WTC11 (cell line): ENCODE data around the gene UGT2A1. TPM values are rescaled to one million over a fixed set of nuclear protein-coding genes. Genes with fewer than 3 reads are reported as not detected.

ENCODE experiments used
- ATAC-seq: fragments of 200-7000 bp; cut with Tn5 transposase; 2 replicates; pipeline ENCODE4 v1.10.0; 2021; ENCODE audit warnings: mild to moderate bottlenecking, moderate library complexity
- CTCF ChIA-PET: fragments of 300-600 bp; sonication (Branson Sonifier 250); formaldehyde crosslinking; loops from one replicate; lab custom pipeline; 2021; ENCODE audit warnings: antibody characterized with exemption; lab: Charles Lee
- POLR2A ChIA-PET: fragments of 350-600 bp; sonication (Branson Sonifier 250); formaldehyde crosslinking; loops from one replicate; lab custom pipeline; 2021; ENCODE audit warnings: antibody characterized with exemption; lab: Charles Lee
- DNase-seq: peaks from one replicate; pipeline ENCODE4 v3.0.0; 2021; ENCODE audit warnings: low spot score
- H3K27ac Mint-ChIP-seq: 2 replicates; pipeline ENCODE4 v1.8.0; 2021; ENCODE audit warnings: mixed read lengths
- H3K27me3 Mint-ChIP-seq: 2 replicates; pipeline ENCODE4 v1.8.0; 2021; ENCODE audit warnings: low read depth, mild to moderate bottlenecking, moderate library complexity, mixed read lengths
- H3K36me3 Mint-ChIP-seq: 2 replicates; pipeline ENCODE4 v1.8.0; 2021; ENCODE audit warnings: mixed read lengths
- H3K4me1 Mint-ChIP-seq: 2 replicates; pipeline ENCODE4 v1.8.0; 2022; ENCODE audit warnings: mixed read lengths
- H3K4me3 Mint-ChIP-seq: 2 replicates; pipeline ENCODE4 v1.8.0; 2021; ENCODE audit warnings: mild to moderate bottlenecking, moderate library complexity, mixed read lengths
- H3K9me3 Mint-ChIP-seq: 2 replicates; pipeline ENCODE4 v1.8.0; 2021; ENCODE audit warnings: mixed read lengths
- CBFB ChIP-seq: sonication (generic); formaldehyde crosslinking; IDR thresholded peaks from 2 replicates; pipeline ENCODE4 v1.8.1; 2022; ENCODE audit warnings: mild to moderate bottlenecking, low read depth, missing genetic modification reagents
- CREB1 ChIP-seq: sonication (generic); formaldehyde crosslinking; IDR thresholded peaks from 2 replicates; pipeline ENCODE4 v1.8.0; 2023; ENCODE audit warnings: mild to moderate bottlenecking, missing genetic modification reagents
- CREM ChIP-seq: sonication (generic); formaldehyde crosslinking; IDR thresholded peaks from 2 replicates; pipeline ENCODE4 v1.8.1; 2022; ENCODE audit warnings: mild to moderate bottlenecking, missing genetic modification reagents, moderate library complexity
- CTCF ChIP-seq: fragments of 200-600 bp; IDR thresholded peaks from 2 replicates; pipeline ENCODE4 v1.8.0; 2022; ENCODE audit warnings: antibody characterized with exemption
- IRF2 ChIP-seq: sonication (generic); formaldehyde crosslinking; IDR thresholded peaks from 2 replicates; pipeline ENCODE4 v1.8.0; 2022; ENCODE audit warnings: low read depth, missing genetic modification reagents, borderline replicate concordance
- JAZF1 ChIP-seq: fragments of 250-450 bp; sonication (Bioruptor Pico); IDR thresholded peaks from 2 replicates; pipeline ENCODE4 v1.9.0; 2021; ENCODE audit warnings: moderate library complexity, mild to moderate bottlenecking, inconsistent platforms
- MXD4 ChIP-seq: fragments of 250-450 bp; sonication (Bioruptor Pico); IDR thresholded peaks from 2 replicates; pipeline ENCODE4 v1.8.0; 2021; ENCODE audit warnings: mild to moderate bottlenecking, moderate library complexity, borderline replicate concordance
- MYBL2 ChIP-seq: sonication (generic); formaldehyde crosslinking; IDR thresholded peaks from 2 replicates; pipeline ENCODE4 v1.8.1; 2023; ENCODE audit warnings: mild to moderate bottlenecking, moderate library complexity, missing genetic modification reagents
- OVOL2 ChIP-seq: fragments of 250-450 bp; sonication (Bioruptor Pico); IDR thresholded peaks from 2 replicates; pipeline ENCODE4 v1.9.0; 2021; ENCODE audit warnings: mild to moderate bottlenecking, borderline replicate concordance
- SMAD4 ChIP-seq: sonication (generic); formaldehyde crosslinking; IDR thresholded peaks from 2 replicates; pipeline ENCODE4 v1.8.0; 2022; ENCODE audit warnings: mild to moderate bottlenecking, missing genetic modification reagents
- ZNF121 ChIP-seq: sonication (generic); formaldehyde crosslinking; IDR thresholded peaks from 2 replicates; pipeline ENCODE4 v1.8.0; 2023; ENCODE audit warnings: missing genetic modification reagents
- ZNF263 ChIP-seq: sonication (generic); formaldehyde crosslinking; IDR thresholded peaks from 2 replicates; pipeline ENCODE4 v1.8.1; 2022; ENCODE audit warnings: low read depth, mild to moderate bottlenecking, moderate library complexity, missing genetic modification reagents
- ZNF317 ChIP-seq: sonication (generic); formaldehyde crosslinking; IDR thresholded peaks from 2 replicates; pipeline ENCODE4 v1.8.1; 2023; ENCODE audit warnings: low read depth, mild to moderate bottlenecking, moderate library complexity, missing genetic modification reagents, borderline replicate concordance
- total RNA-seq: library from RNA; stranded (reverse); gene quantifications from 3 replicates; pipeline ENCODE4 v1.2.3, GENCODE V29; 2021
- TF ChIP-seq, protein P1 (sequence below): sonication (generic); formaldehyde crosslinking; IDR thresholded peaks from 2 replicates; pipeline ENCODE4 v1.8.0; 2022; ENCODE audit warnings: mild to moderate bottlenecking, missing genetic modification reagents
- TF ChIP-seq, protein P2 (sequence below): sonication (generic); formaldehyde crosslinking; IDR thresholded peaks from 2 replicates; pipeline ENCODE4 v1.8.1; 2022; ENCODE audit warnings: mild to moderate bottlenecking, missing genetic modification reagents, moderate library complexity, borderline replicate concordance
- TF ChIP-seq, protein P3 (sequence below): sonication (generic); formaldehyde crosslinking; conservative IDR thresholded peaks from 2 replicates; pipeline ENCODE4 v1.8.1; 2023; ENCODE audit warnings: mild to moderate bottlenecking, low read depth, missing genetic modification reagents, moderate library complexity
- TF ChIP-seq, protein P4 (sequence below): sonication (generic); formaldehyde crosslinking; conservative IDR thresholded peaks from 2 replicates; pipeline ENCODE4 v1.8.1; 2022; ENCODE audit warnings: mild to moderate bottlenecking, missing genetic modification reagents
- TF ChIP-seq, protein P5 (sequence below): sonication (generic); formaldehyde crosslinking; IDR thresholded peaks from 2 replicates; pipeline ENCODE4 v1.8.1; 2023; ENCODE audit warnings: mild to moderate bottlenecking, missing genetic modification reagents
- TF ChIP-seq, protein P6 (sequence below): sonication (generic); formaldehyde crosslinking; IDR thresholded peaks from 2 replicates; pipeline ENCODE4 v1.8.1; 2022; ENCODE audit warnings: low read depth, missing genetic modification reagents, borderline replicate concordance
- TF ChIP-seq, protein P7 (sequence below): fragments of 250-450 bp; sonication (Bioruptor Pico); IDR thresholded peaks from 2 replicates; pipeline ENCODE4 v1.9.0; 2021; ENCODE audit warnings: moderate library complexity, mild to moderate bottlenecking, inconsistent platforms, borderline replicate concordance
- TF ChIP-seq, protein P8 (sequence below): fragments of 250-450 bp; sonication (Bioruptor Pico); IDR thresholded peaks from 2 replicates; pipeline ENCODE4 v2.1.2; 2022; ENCODE audit warnings: mild to moderate bottlenecking, moderate library complexity

The UGT2A1 gene
- total RNA-seq, 1 experiment from 2014 or later = 0.81 TPM

GRCh38 chr4:69600013-69600412 is 53.0 kb downstream of the UGT2A1 start:
- TF ChIP-seq ZNF263 (CRISPR knock-in tag) (no peak), MYBL2 (CRISPR knock-in tag) (no peak), OVOL2 (CRISPR knock-in tag) (no peak)
- TF ChIP-seq, protein P1, sequence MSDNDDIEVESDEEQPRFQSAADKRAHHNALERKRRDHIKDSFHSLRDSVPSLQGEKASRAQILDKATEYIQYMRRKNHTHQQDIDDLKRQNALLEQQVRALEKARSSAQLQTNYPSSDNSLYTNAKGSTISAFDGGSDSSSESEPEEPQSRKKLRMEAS (CRISPR knock-in tag) = no peak
- TF ChIP-seq, protein P2, sequence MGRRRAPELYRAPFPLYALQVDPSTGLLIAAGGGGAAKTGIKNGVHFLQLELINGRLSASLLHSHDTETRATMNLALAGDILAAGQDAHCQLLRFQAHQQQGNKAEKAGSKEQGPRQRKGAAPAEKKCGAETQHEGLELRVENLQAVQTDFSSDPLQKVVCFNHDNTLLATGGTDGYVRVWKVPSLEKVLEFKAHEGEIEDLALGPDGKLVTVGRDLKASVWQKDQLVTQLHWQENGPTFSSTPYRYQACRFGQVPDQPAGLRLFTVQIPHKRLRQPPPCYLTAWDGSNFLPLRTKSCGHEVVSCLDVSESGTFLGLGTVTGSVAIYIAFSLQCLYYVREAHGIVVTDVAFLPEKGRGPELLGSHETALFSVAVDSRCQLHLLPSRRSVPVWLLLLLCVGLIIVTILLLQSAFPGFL (CRISPR knock-in tag) = no peak
- TF ChIP-seq, protein P3, sequence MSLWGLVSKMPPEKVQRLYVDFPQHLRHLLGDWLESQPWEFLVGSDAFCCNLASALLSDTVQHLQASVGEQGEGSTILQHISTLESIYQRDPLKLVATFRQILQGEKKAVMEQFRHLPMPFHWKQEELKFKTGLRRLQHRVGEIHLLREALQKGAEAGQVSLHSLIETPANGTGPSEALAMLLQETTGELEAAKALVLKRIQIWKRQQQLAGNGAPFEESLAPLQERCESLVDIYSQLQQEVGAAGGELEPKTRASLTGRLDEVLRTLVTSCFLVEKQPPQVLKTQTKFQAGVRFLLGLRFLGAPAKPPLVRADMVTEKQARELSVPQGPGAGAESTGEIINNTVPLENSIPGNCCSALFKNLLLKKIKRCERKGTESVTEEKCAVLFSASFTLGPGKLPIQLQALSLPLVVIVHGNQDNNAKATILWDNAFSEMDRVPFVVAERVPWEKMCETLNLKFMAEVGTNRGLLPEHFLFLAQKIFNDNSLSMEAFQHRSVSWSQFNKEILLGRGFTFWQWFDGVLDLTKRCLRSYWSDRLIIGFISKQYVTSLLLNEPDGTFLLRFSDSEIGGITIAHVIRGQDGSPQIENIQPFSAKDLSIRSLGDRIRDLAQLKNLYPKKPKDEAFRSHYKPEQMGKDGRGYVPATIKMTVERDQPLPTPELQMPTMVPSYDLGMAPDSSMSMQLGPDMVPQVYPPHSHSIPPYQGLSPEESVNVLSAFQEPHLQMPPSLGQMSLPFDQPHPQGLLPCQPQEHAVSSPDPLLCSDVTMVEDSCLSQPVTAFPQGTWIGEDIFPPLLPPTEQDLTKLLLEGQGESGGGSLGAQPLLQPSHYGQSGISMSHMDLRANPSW (CRISPR knock-in tag) = no peak
- TF ChIP-seq, protein P4, sequence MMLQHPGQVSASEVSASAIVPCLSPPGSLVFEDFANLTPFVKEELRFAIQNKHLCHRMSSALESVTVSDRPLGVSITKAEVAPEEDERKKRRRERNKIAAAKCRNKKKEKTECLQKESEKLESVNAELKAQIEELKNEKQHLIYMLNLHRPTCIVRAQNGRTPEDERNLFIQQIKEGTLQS (CRISPR knock-in tag) = no peak
- ChIA-PET POLR2A (no interaction called here), CTCF (no interaction called here)
- Mint-ChIP-seq H3K9me3 (peaks cover 9% of the 10 kb centered on the region; the same call in 1 of the 2 replicates), H3K27me3 (no peaks in the 10 kb centered on the region), H3K36me3 (no peaks in the 10 kb centered on the region), H3K27ac (no peak overlapping the region), H3K4me1 (no peaks in the 10 kb centered on the region), H3K4me3 (no peak overlapping the region)
- ATAC-seq (no peak), DNase-seq (no peak)

DNA sequence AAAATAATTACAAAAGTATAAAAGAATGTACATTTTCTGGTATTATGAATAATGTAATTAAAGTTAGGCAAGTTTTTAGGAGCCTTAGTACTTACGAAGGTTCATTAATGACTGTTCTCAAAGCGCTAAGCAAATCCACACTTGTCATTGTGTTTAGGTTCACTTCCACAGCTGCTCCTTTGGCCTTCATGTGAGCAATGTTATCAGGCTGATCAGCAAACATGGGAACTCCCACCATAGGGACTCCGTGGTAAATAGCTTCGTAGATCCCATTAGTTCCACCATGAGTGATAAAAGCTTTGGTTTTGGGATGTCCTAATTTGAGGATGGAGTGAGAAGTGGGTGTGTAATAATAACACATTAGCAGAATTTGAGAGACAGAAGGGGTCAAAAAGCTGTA is 58.7 kb downstream of the UGT2A1 start:
- no peaks in the 10 kb centered on the region for H3K9me3 Mint-ChIP-seq
- H3K4me3 Mint-ChIP-seq = no peak overlapping the region
- ATAC-seq (no peak), DNase-seq (no peak)
- TF ChIP-seq, protein P5, sequence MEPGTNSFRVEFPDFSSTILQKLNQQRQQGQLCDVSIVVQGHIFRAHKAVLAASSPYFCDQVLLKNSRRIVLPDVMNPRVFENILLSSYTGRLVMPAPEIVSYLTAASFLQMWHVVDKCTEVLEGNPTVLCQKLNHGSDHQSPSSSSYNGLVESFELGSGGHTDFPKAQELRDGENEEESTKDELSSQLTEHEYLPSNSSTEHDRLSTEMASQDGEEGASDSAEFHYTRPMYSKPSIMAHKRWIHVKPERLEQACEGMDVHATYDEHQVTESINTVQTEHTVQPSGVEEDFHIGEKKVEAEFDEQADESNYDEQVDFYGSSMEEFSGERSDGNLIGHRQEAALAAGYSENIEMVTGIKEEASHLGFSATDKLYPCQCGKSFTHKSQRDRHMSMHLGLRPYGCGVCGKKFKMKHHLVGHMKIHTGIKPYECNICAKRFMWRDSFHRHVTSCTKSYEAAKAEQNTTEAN = no peak
- TF ChIP-seq CREM (CRISPR knock-in tag) = no peak
- TF ChIP-seq CTCF = no peak
- TF ChIP-seq, protein P6, sequence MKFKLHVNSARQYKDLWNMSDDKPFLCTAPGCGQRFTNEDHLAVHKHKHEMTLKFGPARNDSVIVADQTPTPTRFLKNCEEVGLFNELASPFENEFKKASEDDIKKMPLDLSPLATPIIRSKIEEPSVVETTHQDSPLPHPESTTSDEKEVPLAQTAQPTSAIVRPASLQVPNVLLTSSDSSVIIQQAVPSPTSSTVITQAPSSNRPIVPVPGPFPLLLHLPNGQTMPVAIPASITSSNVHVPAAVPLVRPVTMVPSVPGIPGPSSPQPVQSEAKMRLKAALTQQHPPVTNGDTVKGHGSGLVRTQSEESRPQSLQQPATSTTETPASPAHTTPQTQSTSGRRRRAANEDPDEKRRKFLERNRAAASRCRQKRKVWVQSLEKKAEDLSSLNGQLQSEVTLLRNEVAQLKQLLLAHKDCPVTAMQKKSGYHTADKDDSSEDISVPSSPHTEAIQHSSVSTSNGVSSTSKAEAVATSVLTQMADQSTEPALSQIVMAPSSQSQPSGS = no peak
- TF ChIP-seq, protein P7, sequence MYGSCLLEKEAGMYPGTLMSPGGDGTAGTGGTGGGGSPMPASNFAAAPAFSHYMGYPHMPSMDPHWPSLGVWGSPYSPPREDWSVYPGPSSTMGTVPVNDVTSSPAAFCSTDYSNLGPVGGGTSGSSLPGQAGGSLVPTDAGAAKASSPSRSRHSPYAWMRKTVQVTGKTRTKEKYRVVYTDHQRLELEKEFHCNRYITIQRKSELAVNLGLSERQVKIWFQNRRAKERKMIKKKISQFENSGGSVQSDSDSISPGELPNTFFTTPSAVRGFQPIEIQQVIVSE (CRISPR knock-in tag) = no peak
- TF ChIP-seq, protein P8, sequence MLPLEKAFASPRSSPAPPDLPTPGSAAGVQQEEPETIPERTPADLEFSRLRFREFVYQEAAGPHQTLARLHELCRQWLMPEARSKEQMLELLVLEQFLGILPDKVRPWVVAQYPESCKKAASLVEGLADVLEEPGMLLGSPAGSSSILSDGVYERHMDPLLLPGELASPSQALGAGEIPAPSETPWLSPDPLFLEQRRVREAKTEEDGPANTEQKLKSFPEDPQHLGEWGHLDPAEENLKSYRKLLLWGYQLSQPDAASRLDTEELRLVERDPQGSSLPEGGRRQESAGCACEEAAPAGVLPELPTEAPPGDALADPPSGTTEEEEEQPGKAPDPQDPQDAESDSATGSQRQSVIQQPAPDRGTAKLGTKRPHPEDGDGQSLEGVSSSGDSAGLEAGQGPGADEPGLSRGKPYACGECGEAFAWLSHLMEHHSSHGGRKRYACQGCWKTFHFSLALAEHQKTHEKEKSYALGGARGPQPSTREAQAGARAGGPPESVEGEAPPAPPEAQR (CRISPR knock-in tag) = no peak
- TF ChIP-seq MXD4 (CRISPR knock-in tag) = no peak
- TF ChIP-seq CREB1 (CRISPR knock-in tag) = no peak
- no peak for TF ChIP-seq CBFB (CRISPR knock-in tag)
- no peak for TF ChIP-seq JAZF1 (CRISPR knock-in tag)
- TF ChIP-seq SMAD4 = no peak
- no peak for TF ChIP-seq IRF2 (CRISPR knock-in tag)
- no peak for TF ChIP-seq ZNF317 (CRISPR knock-in tag)
- no peak for TF ChIP-seq ZNF121 (CRISPR knock-in tag)
- ChIA-PET CTCF (no interaction called here), POLR2A (no interaction called here)
- no peaks in the 10 kb centered on the region for H3K36me3 Mint-ChIP-seq
- no peak overlapping the region for H3K27ac Mint-ChIP-seq
- H3K27me3 Mint-ChIP-seq = no peaks in the 10 kb centered on the region
- H3K4me1 Mint-ChIP-seq = no peaks in the 10 kb centered on the region
